Caco-2 (cell line): ENCODE data around the gene MYO6. TPM values are rescaled to one million over a fixed set of nuclear protein-coding genes. Genes with fewer than 3 reads are reported as not detected.

ENCODE experiments used
- BruUV-seq: library from RNA; stranded (reverse); fragments of 400-500 nt; replicated peaks from 2 replicates; lab custom pipeline; 2021; lab: Mats Ljungman, UMichigan
- CTCF ChIA-PET: fragments of 300-600 bp; sonication (Branson Sonifier 250); formaldehyde crosslinking; loops from one replicate; lab custom pipeline; 2022; ENCODE audit warnings: antibody characterized with exemption; lab: Charles Lee
- POLR2A ChIA-PET: fragments of 300-600 bp; sonication (Branson Sonifier 250); formaldehyde crosslinking; loops from one replicate; lab custom pipeline; 2022; ENCODE audit warnings: antibody characterized with exemption; lab: Charles Lee
- DNase-seq, 2 experiments: peaks; one replicate each; pipeline versions ENCODE4 v3.0.0 to v3.0.0-alpha.2; 2020 to 2022
- H3K27me3 ChIP-seq: replicated peaks from 2 replicates; pipeline ENCODE4 v1.6.0; 2011; ENCODE audit warnings: low read length; ENCODE audit not compliant: control insufficient read depth, insufficient read depth
- H3K36me3 ChIP-seq: 2 replicates; pipeline ENCODE4 v1.5.1; 2011; ENCODE audit warnings: low read length; ENCODE audit not compliant: control insufficient read depth, insufficient read depth
- H3K4me1 ChIP-seq: fragments of 250-450 bp; sonication (Bioruptor Pico); 2 replicates; pipeline ENCODE4 v1.5.1; 2020; ENCODE audit warnings: mild to moderate bottlenecking
- H3K4me3 ChIP-seq: 2 replicates; pipeline ENCODE4 v1.5.1; 2011; ENCODE audit warnings: low read depth, mild to moderate bottlenecking, control low read depth, low read length
- H3K9me3 ChIP-seq: fragments of 250-450 bp; sonication (Bioruptor Pico); 2 replicates; pipeline ENCODE4 v1.5.1; 2020; ENCODE audit warnings: mild to moderate bottlenecking, moderate library complexity
- H3K27ac Mint-ChIP-seq: one replicate; pipeline ENCODE4 v1.8.0; 2022; ENCODE audit warnings: mixed read lengths; ENCODE audit not compliant: unreplicated experiment
- H3K27me3 Mint-ChIP-seq: one replicate; pipeline ENCODE4 v1.8.0; 2022; ENCODE audit warnings: mixed read lengths; ENCODE audit not compliant: insufficient read depth, unreplicated experiment
- H3K36me3 Mint-ChIP-seq: one replicate; pipeline ENCODE4 v1.8.0; 2022; ENCODE audit warnings: mild to moderate bottlenecking, mixed read lengths; ENCODE audit not compliant: insufficient read depth, unreplicated experiment
- H3K4me1 Mint-ChIP-seq: one replicate; pipeline ENCODE4 v1.8.0; 2022; ENCODE audit warnings: low read depth, mixed read lengths; ENCODE audit not compliant: unreplicated experiment
- H3K4me3 Mint-ChIP-seq: one replicate; pipeline ENCODE4 v1.8.0; 2022; ENCODE audit warnings: mild to moderate bottlenecking, moderate library complexity, mixed read lengths; ENCODE audit not compliant: unreplicated experiment
- H3K9me3 Mint-ChIP-seq: one replicate; pipeline ENCODE4 v1.8.0; 2022; ENCODE audit warnings: mixed read lengths; ENCODE audit not compliant: unreplicated experiment
- CTCF ChIP-seq, 2 experiments: fragments of 200-600 bp in 1 of 2; IDR thresholded peaks; 1 replicate in 1 of 2; 2 replicates in 1 of 2; pipeline versions ENCODE4 v1.5.1 to v1.8.0; 2011 to 2022; ENCODE audit warnings: antibody characterized with exemption in 1 of 2, control low read depth in 1 of 2, inconsistent platforms in 1 of 2, low read depth in 1 of 2, low read length in 1 of 2, mild to moderate bottlenecking in 1 of 2, moderate library complexity in 1 of 2; ENCODE audit not compliant: insufficient read depth in 1 of 2, severe bottlenecking in 1 of 2, unreplicated experiment in 1 of 2
- intact Hi-C: fragments of 100-400 bp; cut with micrococcal nuclease; formaldehyde crosslinking; loops from one replicate; pipeline ENCODE4 v1.10.0; 2022; ENCODE audit not compliant: unreplicated experiment
- total RNA-seq: library from RNA; stranded (reverse); gene quantifications from 2 replicates; pipeline ENCODE4 v1.2.3, GENCODE V29; 2022

The MYO6 gene
- total RNA-seq, 1 experiment from 2014 or later = 43.0 TPM

DNA sequence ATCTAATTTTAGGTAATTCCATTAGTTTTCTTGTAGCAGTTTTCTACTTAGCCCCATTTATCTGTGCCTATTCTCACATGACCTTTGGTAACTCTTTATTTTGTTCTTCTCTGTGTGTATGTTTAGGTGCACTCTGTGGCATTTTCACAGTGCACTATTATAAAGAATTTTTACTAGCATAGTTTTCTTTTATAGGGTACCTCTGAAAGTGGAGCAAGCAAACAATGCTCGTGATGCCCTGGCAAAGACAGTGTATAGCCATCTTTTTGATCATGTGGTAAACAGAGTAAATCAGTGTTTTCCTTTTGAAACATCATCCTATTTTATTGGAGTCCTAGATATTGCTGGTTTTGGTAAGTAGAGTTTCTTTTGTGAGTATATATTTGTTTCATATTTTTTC, 107.9 kb downstream of the MYO6 start:
- H3K4me3 ChIP-seq = no peak overlapping the region
- no peaks in the 10 kb centered on the region for H3K9me3 ChIP-seq
- Mint-ChIP-seq H3K27me3 (no peaks in the 10 kb centered on the region), H3K4me3 (no peak overlapping the region), H3K27ac (no peak overlapping the region), H3K4me1 (no peaks in the 10 kb centered on the region), H3K36me3 (peaks cover 13% of the 10 kb centered on the region), H3K9me3 (no peaks in the 10 kb centered on the region)
- no peak for DNase-seq
- CTCF ChIA-PET = no interaction called here
- no TSS peak for BruUV-seq
- POLR2A ChIA-PET = no interaction called here
- no peaks in the 10 kb centered on the region for H3K27me3 ChIP-seq
- no peaks in the 10 kb centered on the region for H3K4me1 ChIP-seq
- intact Hi-C loops = no loop called here
- TF ChIP-seq CTCF (IDR thresholded peaks at IDR 0.05; ENCODE audit: insufficient read depth in 1 of 2, low read depth in 1 of 2, low read length in 1 of 2, severe bottlenecking in 1 of 2, unreplicated experiment in 1 of 2) = no peak
- peaks cover 1% of the 10 kb centered on the region for H3K36me3 ChIP-seq

DNA sequence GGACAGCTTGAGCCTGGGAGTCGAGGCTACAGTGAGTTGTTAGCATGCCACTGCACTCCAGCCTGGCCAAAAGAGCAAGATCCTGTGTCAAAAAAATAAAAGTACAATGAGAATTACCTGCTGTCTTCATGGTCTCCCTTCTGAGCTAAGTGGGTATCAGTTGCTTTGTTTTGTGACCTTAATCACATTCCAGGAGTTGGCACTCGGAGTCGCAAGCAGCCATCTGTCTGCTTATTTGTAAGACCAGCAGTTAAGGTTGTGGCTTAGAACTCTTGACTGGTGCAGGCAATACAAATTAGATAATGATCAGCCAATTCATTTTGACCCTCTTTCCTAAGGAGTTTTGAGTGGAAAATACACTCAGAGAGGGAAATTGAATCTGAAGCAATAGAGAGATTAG, 114.0 kb downstream of the MYO6 start:
- ChIA-PET POLR2A (no interaction called here), CTCF (no interaction called here)
- no peak for DNase-seq
- Histone ChIP-seq H3K27me3 (no peaks in the 10 kb centered on the region), H3K36me3 (peaks cover 1% of the 10 kb centered on the region), H3K4me3 (no peak overlapping the region), H3K9me3 (no peaks in the 10 kb centered on the region), H3K4me1 (no peaks in the 10 kb centered on the region)
- H3K9me3 Mint-ChIP-seq = no peaks in the 10 kb centered on the region
- intact Hi-C loops = no loop called here
- H3K4me3 Mint-ChIP-seq = no peak overlapping the region
- no peak for TF ChIP-seq CTCF (IDR thresholded peaks at IDR 0.05; ENCODE audit: insufficient read depth in 1 of 2, low read depth in 1 of 2, low read length in 1 of 2, severe bottlenecking in 1 of 2, unreplicated experiment in 1 of 2)
- H3K4me1 Mint-ChIP-seq = no peaks in the 10 kb centered on the region
- no peaks in the 10 kb centered on the region for H3K27me3 Mint-ChIP-seq
- no peak overlapping the region for H3K27ac Mint-ChIP-seq
- peaks cover 18% of the 10 kb centered on the region for H3K36me3 Mint-ChIP-seq
- no TSS peak for BruUV-seq

GRCh38 chr6:75863784-75864183, 114.7 kb downstream of the MYO6 start:
- Mint-ChIP-seq H3K36me3 (peaks cover 18% of the 10 kb centered on the region), H3K4me1 (no peaks in the 10 kb centered on the region), H3K27ac (no peak overlapping the region), H3K9me3 (no peaks in the 10 kb centered on the region), H3K27me3 (no peaks in the 10 kb centered on the region), H3K4me3 (no peak overlapping the region)
- Histone ChIP-seq H3K9me3 (no peaks in the 10 kb centered on the region), H3K4me1 (no peaks in the 10 kb centered on the region), H3K4me3 (no peak overlapping the region), H3K27me3 (no peaks in the 10 kb centered on the region), H3K36me3 (peaks cover 1% of the 10 kb centered on the region)
- no peak for DNase-seq
- ChIA-PET CTCF (no interaction called here), POLR2A (no interaction called here)
- no TSS peak for BruUV-seq
- intact Hi-C loops = no loop called here
- no peak for TF ChIP-seq CTCF (IDR thresholded peaks at IDR 0.05; ENCODE audit: insufficient read depth in 1 of 2, low read depth in 1 of 2, low read length in 1 of 2, severe bottlenecking in 1 of 2, unreplicated experiment in 1 of 2)
